Activated CD4-positive, alpha-beta T cell treated with anti-CD3 and anti-CD28 coated beads, Interleukin-10, Interleukin-2, amounts not matched to agents 100 ng/mL and 50 ng/mL, durations not matched to agents 16 hours and 8 hours (primary cell): ENCODE data around the gene HS3ST2.

ENCODE experiments used
- DNase-seq: peaks from one replicate; pipeline ENCODE4 v3.0.0-alpha.2; 2020

HS3ST2 gene

DNA sequence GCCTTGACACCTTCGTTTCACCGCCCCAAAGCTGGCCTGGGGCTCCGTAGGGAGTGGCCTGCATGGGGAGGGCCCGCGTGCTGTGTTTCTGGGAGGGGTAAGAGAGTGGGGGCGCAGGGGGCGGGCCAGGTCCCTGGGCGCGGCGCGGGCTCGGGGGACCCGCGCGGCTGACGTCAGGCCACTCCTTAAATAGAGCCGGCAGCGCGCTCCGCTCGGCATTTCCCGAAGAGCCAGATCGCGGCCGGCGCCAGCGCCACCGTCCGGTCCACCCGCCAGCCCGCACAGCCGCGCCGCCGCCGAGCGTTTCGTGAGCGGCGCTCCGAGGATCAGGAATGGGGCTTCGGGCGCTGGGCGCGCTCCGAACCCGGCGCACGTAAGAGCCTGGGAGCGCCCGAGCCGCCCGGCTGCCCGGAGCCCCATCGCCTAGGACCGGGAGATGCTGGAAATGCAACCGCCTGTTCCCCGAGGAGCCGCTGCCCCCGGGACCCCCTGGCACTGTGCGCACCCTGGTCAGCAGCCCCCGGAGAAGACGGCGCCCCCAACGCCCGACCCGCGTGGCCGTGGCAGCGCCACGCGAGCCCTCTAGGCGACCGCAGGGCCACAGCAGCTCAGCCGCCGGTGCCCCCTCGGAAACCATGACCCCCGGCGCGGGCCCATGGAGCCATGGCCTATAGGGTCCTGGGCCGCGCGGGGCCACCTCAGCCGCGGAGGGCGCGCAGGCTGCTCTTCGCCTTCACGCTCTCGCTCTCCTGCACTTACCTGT lies at the start of gene HS3ST2:
HS3ST2 (plus strand) TSS at position 215 of the 763 bp plus-strand sequence; CDS start at position 664, 449 bp downstream.
- no peak for DNase-seq

DNA sequence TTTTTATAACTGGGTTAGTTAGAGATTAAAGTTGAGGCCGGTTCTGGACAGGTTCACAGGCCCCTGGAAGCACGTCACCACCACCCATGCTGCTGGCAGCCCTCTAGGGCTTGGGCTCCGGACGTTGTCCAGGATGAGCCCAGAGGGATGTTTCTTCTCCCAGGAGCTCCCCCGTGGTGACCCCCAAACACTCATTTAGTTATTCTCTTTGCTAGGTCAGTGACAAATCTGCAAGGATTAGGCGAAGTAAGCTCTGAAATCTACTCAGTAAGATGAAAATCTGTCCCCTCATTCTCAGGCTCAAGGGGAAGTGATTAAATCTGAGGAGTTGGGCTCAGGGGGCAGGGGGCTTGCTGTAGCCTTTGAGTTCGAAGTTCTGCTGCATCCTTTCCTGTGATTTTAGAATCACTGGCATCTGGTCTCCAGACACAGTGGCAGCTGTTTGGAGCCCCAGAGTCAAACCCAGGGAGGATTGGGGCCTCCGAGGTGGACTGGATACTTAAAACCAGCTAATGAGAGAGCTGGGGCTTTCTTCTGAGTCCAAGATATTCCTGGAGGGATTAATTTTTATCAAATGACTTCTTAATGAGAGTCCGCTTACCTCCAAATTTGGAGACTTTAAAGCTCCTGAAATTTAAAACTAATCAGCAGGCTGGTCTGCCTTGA lies 49.2 kb upstream of the HS3ST2 start:
- DNase-seq = no peak

DNA sequence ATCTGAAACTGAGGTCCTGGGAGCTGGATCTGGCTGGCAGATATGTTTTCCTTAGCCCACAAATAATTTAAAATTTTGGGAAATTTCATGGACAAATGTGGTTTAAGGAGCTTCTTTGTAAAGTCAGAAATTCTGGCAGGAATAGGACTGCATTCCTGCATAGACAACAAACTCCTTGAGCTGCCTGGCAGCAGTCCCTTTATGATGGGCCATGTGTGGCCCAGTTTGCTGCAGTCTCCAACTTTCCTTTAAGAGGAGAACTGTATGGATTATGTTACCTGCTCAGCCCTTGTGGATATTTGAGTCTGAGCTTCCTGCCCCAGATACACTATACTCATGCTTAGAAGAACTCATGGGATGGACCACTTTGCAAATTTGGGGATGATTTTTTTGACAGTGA lies 48.5 kb upstream of the HS3ST2 start:
- no peak for DNase-seq

DNA sequence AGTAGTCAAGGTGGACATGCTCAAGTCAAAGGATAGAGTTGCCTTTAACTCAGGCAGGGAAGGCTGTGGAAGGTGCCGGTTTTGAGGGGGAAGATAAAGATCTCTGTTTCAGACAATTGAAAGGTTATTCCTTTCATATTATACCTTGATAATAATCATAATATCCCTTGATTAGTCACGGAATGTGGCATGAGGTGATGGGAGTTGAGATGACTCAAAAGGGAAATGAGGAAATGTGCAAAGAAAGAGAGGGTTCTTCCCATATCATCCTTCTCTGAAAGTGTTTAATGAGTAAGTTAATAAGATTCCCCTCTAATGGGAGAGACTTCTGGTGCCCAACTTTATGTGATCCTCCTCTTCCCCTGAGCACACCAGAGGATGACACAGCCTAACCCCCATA lies 43.1 kb upstream of the HS3ST2 start:
- DNase-seq = no peak

DNA sequence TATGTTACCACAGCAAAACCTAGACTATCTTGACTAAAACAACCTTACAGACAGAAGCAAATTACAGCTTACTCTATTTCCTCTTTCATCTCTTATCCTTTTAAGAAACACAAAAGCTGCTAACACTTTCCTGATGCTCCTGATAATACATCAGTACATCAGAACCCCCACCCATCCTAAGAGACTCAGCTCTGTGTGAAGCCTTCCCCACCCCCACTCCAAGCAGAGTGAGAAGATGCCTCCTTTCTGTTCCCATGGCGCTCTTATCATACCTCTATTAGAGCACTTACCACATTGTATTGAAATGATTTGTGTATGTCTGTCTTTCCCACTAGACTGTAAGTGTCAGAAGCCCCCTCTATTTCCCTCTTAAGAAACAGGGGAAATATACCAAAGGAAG lies 42.4 kb upstream of the HS3ST2 start:
- DNase-seq = no peak

DNA sequence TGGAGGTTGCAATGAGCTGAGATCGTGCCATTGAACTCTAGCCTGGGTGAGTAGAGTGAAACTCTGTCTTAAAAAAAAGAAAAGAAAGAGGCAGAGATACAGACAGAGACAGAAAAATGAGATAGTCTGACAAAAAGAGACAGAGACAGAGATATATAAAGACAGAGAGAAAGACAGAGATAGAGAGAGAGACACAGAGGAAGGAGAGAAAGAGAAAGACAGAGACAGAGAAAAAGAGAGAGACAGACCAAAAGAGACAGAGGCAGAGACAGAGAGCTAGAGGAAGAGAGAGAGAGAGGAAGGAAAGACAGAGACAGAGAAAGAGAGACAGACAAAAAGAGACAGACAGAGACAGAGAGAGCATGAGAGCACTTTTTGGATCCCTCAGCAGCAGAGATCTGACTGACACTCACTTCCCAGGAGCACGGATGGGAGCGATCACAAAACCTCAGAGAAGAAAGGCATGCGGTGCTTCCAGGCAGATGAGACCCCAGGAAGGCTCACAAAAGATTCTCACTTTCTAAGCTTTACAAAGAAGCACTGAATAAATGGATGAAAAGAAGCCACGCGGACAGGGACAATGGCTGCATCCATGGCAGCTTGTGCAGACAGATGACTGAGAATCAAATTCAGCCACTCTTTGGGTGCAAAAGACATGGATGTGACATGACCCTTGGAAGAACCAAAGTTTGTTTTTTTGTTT lies 38.6 kb upstream of the HS3ST2 start:
- DNase-seq = no peak

DNA sequence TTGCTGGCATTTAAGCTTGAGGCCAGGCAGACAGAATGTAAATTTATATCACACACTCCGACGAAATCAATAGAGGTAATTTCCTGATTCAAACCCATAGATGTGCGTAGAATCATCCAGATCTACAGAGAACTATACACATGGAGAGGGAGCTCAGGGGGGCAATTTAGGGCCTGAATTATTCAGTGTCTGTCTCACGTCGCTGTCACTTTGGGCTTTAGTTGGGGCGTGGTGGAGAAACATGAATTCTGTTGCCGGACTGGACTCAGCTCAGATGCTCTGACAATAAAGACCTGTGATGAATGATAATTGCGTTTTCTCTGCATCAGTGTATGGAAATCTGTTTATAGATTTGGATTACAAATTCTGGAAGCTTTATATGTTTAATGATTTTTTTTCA lies 32.5 kb upstream of the HS3ST2 start:
- DNase-seq = no peak

DNA sequence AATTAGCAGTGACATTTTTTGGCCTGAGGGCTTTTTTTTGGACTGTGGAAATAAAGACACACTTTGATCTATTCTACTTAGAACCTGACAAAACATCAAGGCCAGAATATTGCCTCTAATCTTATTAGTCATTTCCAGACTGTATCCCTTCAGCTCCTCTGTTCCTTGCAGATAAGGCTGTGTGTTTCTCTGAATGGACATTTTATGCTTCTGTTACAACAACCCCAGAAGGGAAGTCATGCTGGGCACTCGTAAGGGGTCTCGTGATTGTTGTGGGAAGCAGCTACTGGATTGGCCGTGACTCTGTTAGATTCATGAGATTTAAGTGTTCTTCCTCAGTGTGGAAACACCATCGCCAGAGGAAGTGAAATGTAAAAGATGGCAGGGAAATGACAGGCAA lies 31.6 kb upstream of the HS3ST2 start:
- DNase-seq = no peak

DNA sequence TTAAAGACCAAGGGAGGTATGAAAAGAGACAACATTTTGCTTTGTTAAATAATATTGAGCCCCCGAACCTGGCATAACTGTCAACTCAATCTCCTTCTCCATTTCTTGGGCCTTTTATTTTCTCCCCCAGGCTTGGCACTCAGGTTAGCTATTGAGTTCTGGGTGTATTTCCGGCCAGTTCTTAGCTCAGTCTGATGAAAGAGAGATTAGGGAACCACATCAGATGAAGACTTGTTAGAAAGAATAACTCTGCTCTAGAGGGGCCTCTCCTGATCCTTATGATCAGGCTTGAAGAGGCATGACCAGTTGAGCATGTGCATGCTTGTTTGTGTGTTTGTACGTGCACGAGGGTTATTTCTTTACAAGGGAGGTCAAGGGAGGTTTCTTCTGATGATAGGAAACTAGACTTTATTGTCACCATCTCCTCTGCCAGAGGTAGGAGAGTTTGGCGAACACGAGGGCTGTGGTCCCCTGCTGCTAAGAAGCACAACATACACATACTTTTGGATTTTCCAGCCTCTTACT lies 29.2 kb upstream of the HS3ST2 start:
- no peak for DNase-seq

DNA sequence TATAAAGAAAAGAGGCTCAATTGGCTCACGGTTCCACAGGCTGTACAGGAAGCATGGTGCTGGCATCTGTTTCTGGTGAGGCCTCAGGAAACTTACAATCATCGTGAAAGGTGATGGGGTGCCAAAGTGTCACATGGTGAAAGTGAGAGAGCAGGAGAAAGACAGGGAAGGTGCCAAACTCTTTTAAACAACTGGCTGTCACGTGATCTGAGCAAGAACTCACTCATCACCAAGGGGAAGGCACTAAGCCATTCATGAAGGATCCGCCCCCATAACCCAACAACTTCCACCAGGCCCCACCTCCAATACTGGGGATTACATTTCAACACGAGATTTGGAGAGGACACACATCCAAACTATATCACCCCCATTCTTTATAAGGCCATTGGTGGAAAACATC lies 28.4 kb upstream of the HS3ST2 start:
- DNase-seq = no peak

DNA sequence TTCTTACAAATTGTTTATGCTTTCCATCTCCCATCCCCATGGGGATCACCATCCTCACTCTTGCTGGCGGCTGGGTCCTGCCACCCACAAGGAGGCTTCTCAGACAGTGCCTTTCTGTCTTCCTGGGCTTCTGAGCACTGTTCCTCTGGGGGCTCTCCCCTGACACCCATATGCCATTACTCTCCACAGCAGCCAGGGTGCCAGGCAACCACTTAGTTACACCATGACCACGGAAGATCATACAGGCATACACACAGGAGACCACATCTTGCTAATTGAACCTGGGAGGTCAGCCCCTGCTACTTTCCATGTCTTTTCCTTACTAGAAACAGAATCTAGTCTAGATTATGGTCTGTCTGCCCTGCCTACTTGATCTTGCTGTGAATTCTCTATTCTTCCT lies 27.7 kb upstream of the HS3ST2 start:
- no peak for DNase-seq

DNA sequence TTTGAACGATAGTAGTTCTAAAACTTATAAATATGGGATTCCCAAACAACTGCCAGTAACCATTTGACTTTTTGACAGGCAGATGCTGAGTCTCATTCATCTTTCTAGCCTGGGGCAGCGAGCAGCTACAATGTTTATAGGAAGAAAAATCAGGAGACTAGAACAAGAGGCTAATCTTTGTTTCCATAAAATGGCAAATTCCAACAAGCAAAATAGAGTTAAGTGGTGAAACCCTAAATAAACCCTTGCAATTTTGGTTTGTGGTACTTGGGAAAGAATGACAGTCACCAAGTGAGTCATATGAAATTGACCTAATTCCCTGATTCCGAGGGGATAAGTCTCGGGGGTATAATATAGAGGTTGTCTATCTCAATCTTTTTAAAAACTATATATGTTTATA lies 27.3 kb upstream of the HS3ST2 start:
- DNase-seq = no peak

DNA sequence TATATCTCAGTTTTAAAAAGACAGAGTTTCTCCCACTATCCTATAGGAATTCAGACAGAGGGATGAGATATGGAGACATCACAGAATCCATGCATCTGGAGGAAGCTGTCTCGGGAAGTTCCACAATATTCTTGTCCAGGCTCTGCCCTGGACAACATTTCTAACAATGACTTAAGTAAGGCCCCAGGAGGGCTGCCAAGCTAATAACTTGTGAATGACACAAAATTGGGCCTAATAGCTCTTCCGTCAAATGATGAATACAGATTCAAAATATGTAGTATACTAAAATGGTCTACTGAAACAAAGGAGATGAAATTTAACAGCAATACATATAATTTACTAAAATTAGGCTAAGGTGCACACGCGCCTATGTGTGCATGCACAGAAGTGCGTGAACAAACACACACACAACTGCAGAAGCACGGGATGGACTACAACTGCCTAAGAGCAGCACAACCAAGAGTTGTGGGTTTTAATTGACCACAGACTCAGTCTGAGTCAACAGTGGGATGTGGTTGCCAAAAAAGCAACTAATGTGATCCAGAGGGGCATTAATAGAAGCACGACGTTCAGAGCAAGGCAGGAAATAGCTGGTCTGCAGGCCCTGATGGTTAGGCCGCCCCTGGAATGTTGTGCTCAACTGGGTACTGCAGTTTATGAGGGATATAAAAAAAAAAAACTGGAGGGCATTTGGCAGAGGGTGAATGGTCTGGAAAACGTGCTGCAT lies 26.3 kb upstream of the HS3ST2 start:
- DNase-seq = peak; percentile 28

DNA sequence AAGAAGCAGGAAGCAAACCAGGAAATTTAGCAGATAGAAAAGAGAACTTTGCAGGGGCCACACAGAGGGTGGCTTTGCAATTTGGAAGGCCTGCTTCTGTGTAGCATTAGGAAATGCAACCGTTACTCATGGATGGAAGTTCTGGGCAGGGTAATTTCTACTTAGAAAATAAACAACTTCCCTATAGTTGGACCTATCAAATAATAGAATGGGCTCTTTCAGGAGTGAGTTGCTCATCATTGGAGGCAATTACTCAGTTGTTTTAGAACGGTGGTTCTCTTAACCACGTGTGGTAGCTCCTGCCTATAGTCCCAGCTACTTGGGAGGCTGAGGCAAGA lies 25.8 kb upstream of the HS3ST2 start:
- no peak for DNase-seq

DNA sequence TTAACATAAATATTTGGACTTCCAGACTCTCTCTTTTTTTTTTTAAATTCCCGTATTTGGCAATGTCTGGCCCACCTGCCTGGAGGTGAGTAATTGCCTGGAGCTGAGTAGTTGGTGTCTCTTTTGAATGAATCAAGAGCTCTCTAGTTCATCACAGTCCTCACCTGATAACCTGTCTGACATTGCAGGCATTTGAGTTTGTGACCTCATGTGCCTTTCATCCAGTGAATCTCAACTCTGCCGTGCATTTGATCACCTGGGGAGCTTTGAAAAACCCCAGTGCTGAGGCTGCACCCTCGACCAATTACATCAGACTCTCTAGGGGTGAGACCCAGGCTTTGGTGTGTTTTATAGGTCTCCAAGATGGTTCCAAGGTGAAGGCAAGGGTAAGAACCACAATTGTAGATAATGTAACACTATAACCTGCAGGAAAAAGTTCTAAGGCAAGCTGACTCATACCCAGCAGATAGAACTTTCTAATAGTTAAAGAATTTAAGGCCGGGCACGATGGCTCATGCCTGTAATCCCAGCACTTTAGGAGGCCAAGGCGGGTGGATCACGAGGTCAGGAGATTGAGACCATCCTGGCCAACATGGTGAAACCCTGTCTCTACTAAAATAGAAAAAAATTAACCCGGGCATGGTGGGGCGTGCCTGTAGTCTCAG lies 24.5 kb upstream of the HS3ST2 start:
- DNase-seq = no peak

DNA sequence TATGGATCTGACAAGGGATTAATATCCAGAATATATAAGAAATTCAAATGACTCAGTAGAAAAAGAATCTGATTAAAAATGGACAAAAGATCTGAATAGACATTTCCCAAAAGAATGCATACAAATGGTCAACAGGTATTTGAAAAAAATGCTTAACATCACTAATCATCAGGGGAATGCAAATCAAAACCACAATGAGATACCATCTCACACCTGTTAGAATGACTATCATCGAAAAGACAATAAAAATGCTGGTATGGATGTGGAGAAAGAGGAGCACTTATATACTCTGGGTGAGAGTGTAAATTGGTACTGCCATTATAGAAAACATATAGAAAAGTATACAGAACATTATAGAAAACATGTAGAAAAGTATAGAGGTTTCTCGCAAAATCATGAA lies 16.4 kb upstream of the HS3ST2 start:
- DNase-seq = no peak

DNA sequence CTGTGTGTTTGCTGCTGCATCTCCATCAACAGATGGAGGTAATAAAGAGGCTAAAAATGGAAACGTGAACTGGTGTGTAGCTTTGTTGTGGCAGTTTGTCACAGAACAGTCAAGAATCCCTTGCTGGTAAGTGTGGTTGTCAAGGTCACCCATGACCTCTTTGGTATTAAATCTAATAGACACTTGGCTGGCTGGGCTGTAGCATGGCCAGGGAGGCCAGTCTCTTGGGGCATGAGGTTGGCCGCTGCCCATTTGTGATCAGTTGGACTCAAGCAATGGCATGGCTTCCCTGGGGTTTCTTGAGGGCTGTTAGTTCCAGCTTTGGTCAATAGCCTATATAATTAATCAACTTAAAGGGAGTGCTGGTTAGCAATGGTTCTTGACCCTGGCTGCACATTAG lies 14.8 kb upstream of the HS3ST2 start:
- DNase-seq = no peak

DNA sequence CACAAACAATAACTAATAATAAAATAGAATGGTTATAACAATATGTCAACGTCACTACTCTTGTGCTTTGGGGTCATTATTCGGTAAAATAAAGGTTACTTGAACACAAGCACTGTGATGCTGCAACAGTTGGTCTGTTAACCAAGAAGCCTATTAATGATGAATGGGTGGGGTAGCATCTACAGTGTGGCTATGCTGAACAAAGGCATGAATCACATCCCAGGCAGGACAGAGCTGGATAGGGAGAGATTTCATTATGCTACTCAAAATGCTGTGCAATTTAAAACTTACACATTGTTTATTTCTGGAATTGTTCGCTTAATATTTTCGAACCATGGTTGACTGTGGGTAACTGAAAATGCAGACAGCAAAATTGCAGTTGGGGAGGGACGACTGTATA lies 9.1 kb upstream of the HS3ST2 start:
- DNase-seq = no peak

DNA sequence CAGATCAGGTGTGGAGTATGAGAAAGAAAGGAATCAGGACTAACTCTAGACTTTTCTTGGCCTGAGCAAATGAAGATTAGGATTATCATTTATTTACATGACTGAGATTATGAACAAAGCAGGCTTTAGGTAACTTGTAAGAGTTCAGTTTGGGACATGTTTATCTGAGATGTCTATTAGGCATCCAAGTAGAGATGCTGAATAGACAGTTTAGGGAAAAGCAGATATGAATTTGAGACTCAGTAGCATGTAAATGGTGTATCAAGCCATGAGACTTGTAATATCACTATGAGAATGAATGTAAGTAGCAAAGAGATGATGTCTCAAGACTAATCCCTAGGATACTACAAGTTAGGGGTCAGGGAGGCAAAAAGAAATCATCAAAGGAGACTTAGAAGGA lies 8.6 kb upstream of the HS3ST2 start:
- no peak for DNase-seq

DNA sequence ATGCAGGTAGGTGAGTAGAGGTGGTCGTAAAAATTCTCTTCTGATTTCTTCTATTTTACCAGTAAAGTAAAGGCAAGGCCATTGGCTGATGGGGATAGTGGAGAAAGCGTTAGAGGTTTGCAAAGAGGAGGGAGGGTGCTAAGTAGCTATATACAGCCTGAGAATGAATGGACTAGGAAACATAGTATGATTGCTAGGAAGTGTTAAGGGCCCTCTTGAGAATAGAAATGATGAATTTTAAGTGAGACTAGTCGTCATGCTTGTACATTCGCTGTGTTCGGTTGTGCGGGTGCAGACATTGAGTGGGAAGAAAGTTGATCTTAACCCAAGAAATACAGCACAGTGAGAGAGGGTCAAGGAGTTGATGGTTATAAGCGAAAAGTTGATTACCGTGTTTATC lies 7.2 kb upstream of the HS3ST2 start:
- no peak for DNase-seq

DNA sequence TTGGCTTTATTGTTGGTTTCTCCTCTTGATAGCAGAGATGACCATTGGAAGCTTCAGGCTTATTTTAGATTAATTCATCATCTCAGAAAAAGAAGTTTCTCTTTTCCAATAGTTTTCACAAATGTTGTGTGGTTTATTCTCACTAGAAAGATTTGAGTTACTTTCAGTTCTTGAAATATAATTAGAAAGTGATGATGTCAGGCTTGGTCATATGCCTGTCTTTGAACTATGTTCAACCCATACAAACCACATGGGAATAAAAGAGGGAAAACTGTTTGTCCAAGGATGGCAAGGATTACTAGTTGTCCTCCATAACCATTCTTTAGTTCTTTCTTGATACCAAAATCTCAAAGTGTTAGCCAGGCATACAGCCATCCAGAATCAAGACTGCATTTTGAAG lies 3.7 kb upstream of the HS3ST2 start:
- no peak for DNase-seq

DNA sequence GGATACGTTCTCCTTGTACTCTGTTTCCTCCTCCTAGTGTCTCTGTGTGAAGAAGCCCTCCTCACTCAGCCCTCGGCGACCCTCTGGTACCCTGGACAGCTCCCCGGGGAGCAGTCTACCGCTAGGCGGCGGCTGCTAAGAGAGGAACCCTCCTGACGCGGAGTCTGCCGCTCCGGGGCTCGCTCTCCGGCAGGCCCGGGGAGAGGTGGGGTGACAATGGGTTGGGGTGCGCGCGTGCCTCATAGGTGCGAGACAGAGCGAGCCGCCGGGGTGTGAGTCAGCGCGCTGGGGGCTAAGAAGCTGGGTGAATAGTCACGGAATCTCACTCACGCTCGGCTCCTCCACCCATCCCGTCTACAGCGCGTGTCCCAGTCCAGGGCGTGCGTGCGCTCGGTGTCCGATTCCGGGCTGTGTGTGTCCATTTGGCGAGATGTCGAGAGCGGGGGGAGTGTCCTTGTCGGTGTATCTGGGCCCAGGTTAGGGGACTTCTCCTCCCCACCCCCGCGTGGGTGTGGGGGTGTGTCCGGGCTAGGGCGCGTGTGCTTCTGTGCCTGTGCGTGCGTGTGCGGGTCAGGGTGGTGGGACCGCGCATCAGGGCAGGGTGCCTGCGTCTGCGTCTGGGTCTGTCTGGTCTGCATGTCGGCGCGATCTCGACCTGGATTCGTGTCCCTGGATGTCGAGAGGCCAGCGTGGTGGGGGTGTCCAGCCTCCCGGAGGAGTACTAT lies 577 bp upstream of the HS3ST2 start:
- DNase-seq = peak; percentile 30
